Duodenal mucosa (tissue), 2 donors: ENCODE data around the gene FHAD1.
"Not testable (repeated sequence)": the region's sequence is repeated elsewhere in the genome, so short reads cannot be mapped to it uniquely, and the experiment has no call there.

ENCODE experiments used
- H3K27ac ChIP-seq: one replicate; pipeline ENCODE4 v1.7.0; 2013; ENCODE audit warnings: low read depth, low read length
- H3K27me3 ChIP-seq, 2 donors: one replicate each; pipeline ENCODE4 v1.7.0; 2013; ENCODE audit warnings: low read length in 2 of 2, control low read depth in 1 of 2; ENCODE audit not compliant: insufficient read depth in 2 of 2, control insufficient read depth in 1 of 2
- H3K36me3 ChIP-seq, 2 donors: one replicate each; pipeline ENCODE4 v1.7.0; 2013; ENCODE audit warnings: low read length in 2 of 2, control low read depth in 1 of 2; ENCODE audit not compliant: insufficient read depth in 2 of 2, control insufficient read depth in 1 of 2
- H3K4me1 ChIP-seq, 2 donors: one replicate each; pipeline ENCODE4 v1.7.0; 2013; ENCODE audit warnings: low read length in 2 of 2, control low read depth in 1 of 2; ENCODE audit not compliant: insufficient read depth in 2 of 2, control insufficient read depth in 1 of 2
- H3K4me3 ChIP-seq, 2 donors: one replicate each; pipeline ENCODE4 v1.7.0; 2013; ENCODE audit warnings: low read length in 2 of 2, low read depth in 1 of 2
- H3K9ac ChIP-seq, 2 donors: one replicate each; pipeline ENCODE4 v1.7.0; 2013; ENCODE audit warnings: low read length in 2 of 2, low read depth in 1 of 2
- H3K9me3 ChIP-seq, 2 donors: one replicate each; pipeline ENCODE4 v1.7.0; 2013; ENCODE audit warnings: low read length in 2 of 2, control low read depth in 1 of 2; ENCODE audit not compliant: control insufficient read depth in 1 of 2

FHAD1 gene

GRCh38 chr1:15362096-15362736, 115.2 kb downstream of the FHAD1 start:
- H3K4me3 ChIP-seq = no peak overlapping the region
- no peaks in the 10 kb centered on the region for H3K27me3 ChIP-seq
- H3K4me1 ChIP-seq = peaks cover 22 to 28% of the 10 kb centered on the region in 2 donors
- no peaks in the 10 kb centered on the region for H3K36me3 ChIP-seq
- no peaks in the 10 kb centered on the region for H3K9me3 ChIP-seq
- no peak overlapping the region for H3K9ac ChIP-seq
- H3K27ac ChIP-seq = no peak overlapping the region

- Histone ChIP-seq H3K9ac (no peak overlapping the region), H3K27me3 (no peaks in the 10 kb centered on the region), H3K4me1 (peaks cover 22 to 28% of the 10 kb centered on the region in 2 donors), H3K9me3 (no peaks in the 10 kb centered on the region), H3K36me3 (no peaks in the 10 kb centered on the region), H3K27ac (no peak overlapping the region), H3K4me3 (no peak overlapping the region)
Observed at GRCh38 chr1:15362737-15363128, 115.7 kb downstream of the FHAD1 start.

GRCh38 chr1:15364740-15365139, 117.7 kb downstream of the FHAD1 start:
- Histone ChIP-seq H3K27ac (no peak overlapping the region), H3K9me3 (no peaks in the 10 kb centered on the region), H3K4me3 (no peak overlapping the region), H3K36me3 (no peaks in the 10 kb centered on the region), H3K9ac (no peak overlapping the region), H3K4me1 (peaks cover 13 to 16% of the 10 kb centered on the region in 2 donors), H3K27me3 (no peaks in the 10 kb centered on the region)

- no peaks in the 10 kb centered on the region for H3K27me3 ChIP-seq
- no peak overlapping the region for H3K4me3 ChIP-seq
- peaks cover 26 to 29% of the 10 kb centered on the region in 2 donors for H3K4me1 ChIP-seq
- H3K9me3 ChIP-seq = no peaks in the 10 kb centered on the region
- no peak overlapping the region for H3K27ac ChIP-seq
- no peaks in the 10 kb centered on the region for H3K36me3 ChIP-seq
- no peak overlapping the region for H3K9ac ChIP-seq
Observed at GRCh38 chr1:15368888-15369287, 121.9 kb downstream of the FHAD1 start.

- Histone ChIP-seq H3K36me3 (no peaks in the 10 kb centered on the region), H3K4me3 (no peak overlapping the region), H3K4me1 (peaks cover 26 to 29% of the 10 kb centered on the region in 2 donors), H3K27ac (no peak overlapping the region), H3K9me3 (no peaks in the 10 kb centered on the region), H3K27me3 (no peaks in the 10 kb centered on the region), H3K9ac (no peak overlapping the region)
Observed at GRCh38 chr1:15370268-15370667, 123.2 kb downstream of the FHAD1 start.

- no peak overlapping the region for H3K27ac ChIP-seq
- no peaks in the 10 kb centered on the region for H3K9me3 ChIP-seq
- H3K27me3 ChIP-seq = no peaks in the 10 kb centered on the region
- H3K4me1 ChIP-seq = peaks cover 25 to 26% of the 10 kb centered on the region in 2 donors
- no peaks in the 10 kb centered on the region for H3K36me3 ChIP-seq
- no peak overlapping the region for H3K9ac ChIP-seq
- no peak overlapping the region for H3K4me3 ChIP-seq
Observed at GRCh38 chr1:15370781-15371520, 123.9 kb downstream of the FHAD1 start.

- Histone ChIP-seq H3K27ac (no peak overlapping the region), H3K36me3 (no peaks in the 10 kb centered on the region), H3K4me3 (no peak overlapping the region), H3K9ac (no peak overlapping the region), H3K9me3 (no peaks in the 10 kb centered on the region), H3K4me1 (peaks cover 20% of the 10 kb centered on the region in 2 donors), H3K27me3 (no peaks in the 10 kb centered on the region)
Observed at GRCh38 chr1:15371610-15372545, 124.9 kb downstream of the FHAD1 start.

GRCh38 chr1:15378729-15379128, 131.7 kb downstream of the FHAD1 start:
- Histone ChIP-seq H3K4me3 (no peak overlapping the region), H3K9ac (no peak overlapping the region), H3K27ac (no peak overlapping the region), H3K9me3 (no peaks in the 10 kb centered on the region), H3K4me1 (no peaks in the 10 kb centered on the region), H3K36me3 (no peaks in the 10 kb centered on the region), H3K27me3 (no peaks in the 10 kb centered on the region)

GRCh38 chr1:15379151-15379550, 132.1 kb downstream of the FHAD1 start:
- not testable (repeated sequence) for H3K27ac ChIP-seq, H3K9ac ChIP-seq, H3K27me3 ChIP-seq, H3K9me3 ChIP-seq, H3K36me3 ChIP-seq, H3K4me3 ChIP-seq, H3K4me1 ChIP-seq
